Activated CD4-positive, alpha-beta T cell treated with anti-CD3 and anti-CD28 coated beads, Interleukin-10, Interleukin-2, amounts not matched to agents 100 ng/mL and 50 ng/mL, durations not matched to agents 16 hours and 8 hours (primary cell): ENCODE results near the gene USP17L15.
"Not testable (repeated sequence)": the region's sequence is repeated elsewhere in the genome, so short reads cannot be mapped to it uniquely, and the experiment has no call there.

Experiments used
- DNase-seq: peaks from one replicate; pipeline ENCODE4 v3.0.0-alpha.2; 2020

The USP17L15 gene, protein sequence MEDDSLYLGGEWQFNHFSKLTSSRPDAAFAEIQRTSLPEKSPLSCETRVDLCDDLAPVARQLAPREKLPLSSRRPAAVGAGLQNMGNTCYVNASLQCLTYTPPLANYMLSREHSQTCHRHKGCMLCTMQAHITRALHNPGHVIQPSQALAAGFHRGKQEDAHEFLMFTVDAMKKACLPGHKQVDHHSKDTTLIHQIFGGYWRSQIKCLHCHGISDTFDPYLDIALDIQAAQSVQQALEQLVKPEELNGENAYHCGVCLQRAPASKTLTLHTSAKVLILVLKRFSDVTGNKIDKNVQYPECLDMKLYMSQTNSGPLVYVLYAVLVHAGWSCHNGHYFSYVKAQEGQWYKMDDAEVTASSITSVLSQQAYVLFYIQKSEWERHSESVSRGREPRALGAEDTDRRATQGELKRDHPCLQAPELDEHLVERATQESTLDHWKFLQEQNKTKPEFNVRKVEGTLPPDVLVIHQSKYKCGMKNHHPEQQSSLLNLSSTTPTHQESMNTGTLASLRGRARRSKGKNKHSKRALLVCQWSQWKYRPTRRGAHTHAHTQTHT

DNA sequence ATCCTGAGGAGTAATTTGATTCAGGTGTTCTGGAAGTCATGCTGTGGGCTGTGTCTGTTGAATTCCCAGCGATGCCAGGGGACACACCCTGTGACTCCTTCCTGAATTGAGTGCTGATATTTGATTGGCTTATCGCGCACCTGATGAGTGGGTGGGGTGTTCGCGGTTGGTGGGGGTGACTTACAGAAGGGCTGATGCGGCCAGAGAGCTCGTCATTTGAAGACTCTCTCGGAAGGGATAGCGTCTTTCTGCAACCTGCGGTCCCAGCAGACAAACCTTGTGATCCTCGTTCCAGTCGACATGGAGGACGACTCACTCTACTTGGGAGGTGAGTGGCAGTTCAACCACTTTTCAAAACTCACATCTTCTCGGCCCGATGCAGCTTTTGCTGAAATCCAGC, at the start of gene USP17L15:
USP17L15 (plus strand) TSS at position 301 of the 400 bp plus-strand sequence; CDS start at position 301, 0 bp downstream.
- not testable (repeated sequence) for DNase-seq

DNA sequence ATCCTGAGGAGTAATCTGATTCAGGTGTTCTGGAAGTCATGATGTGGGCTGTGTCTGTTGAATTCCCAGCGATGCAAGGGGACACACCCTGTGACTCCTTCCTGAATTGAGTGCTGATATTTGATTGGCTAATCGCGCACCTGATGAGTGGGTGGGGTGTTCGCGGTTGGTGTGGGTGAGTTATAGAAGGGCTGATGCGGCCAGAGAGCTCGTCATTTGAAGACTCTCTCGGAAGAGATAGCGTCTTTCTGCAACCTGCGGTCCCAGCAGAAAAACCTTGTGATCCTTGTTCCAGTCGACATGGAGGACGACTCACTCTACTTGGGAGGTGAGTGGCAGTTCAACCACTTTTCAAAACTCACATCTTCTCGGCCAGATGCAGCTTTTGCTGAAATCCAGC, 23.8 kb upstream of the USP17L15 start, which contains the start of gene USP17L10:
USP17L10 (plus strand) TSS at position 301 of the 400 bp plus-strand sequence; CDS start at position 301, 0 bp downstream.
- not testable (repeated sequence) for DNase-seq

DNA sequence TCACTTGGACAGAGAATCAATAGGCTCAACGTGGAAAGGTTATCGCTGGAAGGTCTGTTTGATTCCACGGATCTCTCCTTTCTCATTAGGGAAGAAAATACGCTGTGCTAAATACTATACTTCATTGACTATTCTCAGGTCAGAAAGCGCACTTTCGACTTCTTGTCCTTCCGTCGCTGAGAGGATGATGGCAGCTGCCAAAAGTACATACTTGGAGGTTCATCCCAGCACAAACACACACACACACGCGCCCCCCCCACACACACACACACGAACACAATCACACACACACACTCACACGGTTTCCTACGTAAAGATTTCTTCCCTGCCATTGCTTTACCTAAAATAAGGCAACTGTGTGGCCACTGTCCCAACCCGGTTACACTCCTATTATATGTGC, 19.5 kb upstream of the USP17L15 start:
- DNase-seq, result not testable (repeated sequence)

DNA sequence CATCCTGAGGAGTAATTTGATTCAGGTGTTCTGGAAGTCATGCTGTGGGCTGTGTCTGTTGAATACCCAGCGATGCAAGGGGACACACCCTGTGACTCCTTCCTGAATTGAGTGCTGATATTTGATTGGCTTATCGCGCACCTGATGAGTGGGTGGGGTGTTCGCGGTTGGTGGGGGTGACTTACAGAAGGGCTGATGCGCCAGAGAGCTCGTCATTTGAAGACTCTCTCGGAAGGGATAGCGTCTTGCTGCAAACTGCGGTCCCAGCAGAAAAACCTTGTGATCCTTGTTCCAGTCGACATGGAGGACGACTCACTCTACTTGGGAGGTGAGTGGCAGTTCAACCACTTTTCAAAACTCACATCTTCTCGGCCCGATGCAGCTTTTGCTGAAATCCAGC, 19.1 kb upstream of the USP17L15 start, which contains the start of gene USP17L11:
USP17L11 (plus strand) TSS at position 301 of the 400 bp plus-strand sequence; CDS start at position 301, 0 bp downstream.
- DNase-seq, result not testable (repeated sequence)

DNA sequence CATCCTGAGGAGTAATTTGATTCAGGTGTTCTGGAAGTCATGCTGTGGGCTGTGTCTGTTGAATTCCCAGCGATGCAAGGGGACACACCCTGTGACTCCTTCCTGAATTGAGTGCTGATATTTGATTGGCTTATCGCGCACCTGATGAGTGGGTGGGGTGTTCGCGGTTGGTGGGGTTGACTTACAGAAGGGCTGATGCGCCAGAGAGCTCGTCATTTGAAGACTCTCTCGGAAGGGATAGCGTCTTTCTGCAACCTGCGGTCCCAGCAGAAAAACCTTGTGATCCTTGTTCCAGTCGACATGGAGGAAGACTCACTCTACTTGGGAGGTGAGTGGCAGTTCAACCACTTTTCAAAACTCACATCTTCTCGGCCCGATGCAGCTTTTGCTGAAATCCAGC, 14.3 kb upstream of the USP17L15 start, which contains the start of gene USP17L12:
USP17L12 (plus strand) TSS at position 301 of the 400 bp plus-strand sequence; CDS start at position 301, 0 bp downstream.
- not testable (repeated sequence) for DNase-seq

DNA sequence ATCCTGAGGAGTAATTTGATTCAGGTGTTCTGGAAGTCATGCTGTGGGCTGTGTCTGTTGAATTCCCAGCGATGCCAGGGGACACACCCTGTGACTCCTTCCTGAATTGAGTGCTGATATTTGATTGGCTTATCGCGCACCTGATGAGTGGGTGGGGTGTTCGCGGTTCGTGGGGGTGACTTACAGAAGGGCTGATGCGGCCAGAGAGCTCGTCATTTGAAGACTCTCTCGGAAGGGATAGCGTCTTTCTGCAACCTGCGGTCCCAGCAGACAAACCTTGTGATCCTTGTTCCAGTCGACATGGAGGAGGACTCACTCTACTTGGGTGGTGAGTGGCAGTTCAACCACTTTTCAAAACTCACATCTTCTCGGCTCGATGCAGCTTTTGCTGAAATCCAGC, 9.6 kb upstream of the USP17L15 start, which contains the start of gene USP17L13:
USP17L13 (plus strand) TSS at position 301 of the 400 bp plus-strand sequence; CDS start at position 301, 0 bp downstream.
- not testable (repeated sequence) for DNase-seq

DNA sequence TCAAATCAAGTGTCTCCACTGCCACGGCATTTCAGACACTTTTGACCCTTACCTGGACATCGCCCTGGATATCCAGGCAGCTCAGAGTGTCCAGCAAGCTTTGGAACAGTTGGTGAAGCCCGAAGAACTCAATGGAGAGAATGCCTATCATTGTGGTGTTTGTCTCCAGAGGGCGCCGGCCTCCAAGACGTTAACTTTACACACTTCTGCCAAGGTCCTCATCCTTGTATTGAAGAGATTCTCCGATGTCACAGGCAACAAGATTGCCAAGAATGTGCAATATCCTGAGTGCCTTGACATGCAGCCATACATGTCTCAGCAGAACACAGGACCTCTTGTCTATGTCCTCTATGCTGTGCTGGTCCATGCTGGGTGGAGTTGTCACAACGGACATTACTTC, 3.9 kb upstream of the USP17L15 start:
- DNase-seq, result not testable (repeated sequence)

DNA sequence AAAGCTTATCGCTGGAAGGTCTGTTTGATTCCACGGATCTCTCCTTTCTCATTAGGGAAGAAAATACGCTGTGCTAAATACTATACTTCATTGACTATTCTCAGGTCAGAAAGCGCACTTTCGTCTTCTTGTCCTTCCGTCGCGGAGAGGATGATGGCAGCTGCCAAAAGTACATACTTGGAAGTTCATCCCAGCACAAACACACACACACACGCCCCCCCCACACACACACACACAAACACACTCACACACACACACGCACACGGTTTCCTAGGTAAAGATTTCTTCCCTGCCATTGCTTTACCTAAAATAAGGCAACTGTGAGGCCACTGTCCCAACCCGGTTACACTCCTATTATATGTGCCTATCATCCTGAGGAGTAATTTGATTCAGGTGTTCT, 4.3 kb downstream of the USP17L15 start:
- not testable (repeated sequence) for DNase-seq

DNA sequence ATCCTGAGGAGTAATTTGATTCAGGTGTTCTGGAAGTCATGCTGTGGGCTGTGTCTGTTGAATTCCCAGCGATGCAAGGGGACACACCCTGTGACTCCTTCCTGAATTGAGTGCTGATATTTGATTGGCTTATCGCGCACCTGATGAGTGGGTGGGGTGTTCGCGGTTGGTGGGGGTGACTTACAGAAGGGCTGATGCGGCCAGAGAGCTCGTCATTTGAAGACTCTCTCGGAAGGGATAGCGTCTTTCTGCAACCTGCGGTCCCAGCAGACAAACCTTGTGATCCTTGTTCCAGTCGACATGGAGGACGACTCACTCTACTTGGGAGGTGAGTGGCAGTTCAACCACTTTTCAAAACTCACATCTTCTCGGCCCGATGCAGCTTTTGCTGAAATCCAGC, 9.4 kb downstream of the USP17L15 start, which contains the start of gene USP17L17:
USP17L17 (plus strand) TSS at position 301 of the 400 bp plus-strand sequence; CDS start at position 301, 0 bp downstream.
- not testable (repeated sequence) for DNase-seq

DNA sequence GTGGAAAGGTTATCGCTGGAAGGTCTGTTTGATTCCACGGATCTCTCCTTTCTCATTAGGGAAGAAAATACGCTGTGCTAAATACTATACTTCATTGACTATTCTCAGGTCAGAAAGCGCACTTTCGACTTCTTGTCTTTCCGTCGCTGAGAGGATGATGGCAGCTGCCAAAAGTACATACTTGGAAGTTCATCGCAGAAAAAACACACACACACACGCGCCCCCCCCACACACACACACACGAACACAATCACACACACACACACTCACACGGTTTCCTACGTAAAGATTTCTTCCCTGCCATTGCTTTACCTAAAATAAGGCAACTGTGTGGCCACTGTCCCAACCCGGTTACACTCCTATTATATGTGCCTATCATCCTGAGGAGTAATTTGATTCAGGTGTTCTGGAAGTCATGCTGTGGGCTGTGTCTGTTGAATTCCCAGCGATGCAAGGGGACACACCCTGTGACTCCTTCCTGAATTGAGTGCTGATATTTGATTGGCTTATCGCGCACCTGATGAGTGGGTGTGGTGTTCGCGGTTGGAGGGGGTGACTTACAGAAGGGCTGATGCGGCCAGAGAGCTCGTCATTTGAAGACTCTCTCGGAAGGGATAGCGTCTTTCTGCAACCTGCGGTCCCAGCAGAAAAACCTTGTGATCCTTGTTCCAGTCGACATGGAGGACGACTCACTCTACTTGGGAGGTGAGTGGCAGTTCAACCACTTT, 13.9 kb downstream of the USP17L15 start, which contains the start of gene USP17L18:
USP17L18 (plus strand) TSS at position 678 of the 728 bp plus-strand sequence; CDS start at position 678, 0 bp downstream.
- DNase-seq, result not testable (repeated sequence)

DNA sequence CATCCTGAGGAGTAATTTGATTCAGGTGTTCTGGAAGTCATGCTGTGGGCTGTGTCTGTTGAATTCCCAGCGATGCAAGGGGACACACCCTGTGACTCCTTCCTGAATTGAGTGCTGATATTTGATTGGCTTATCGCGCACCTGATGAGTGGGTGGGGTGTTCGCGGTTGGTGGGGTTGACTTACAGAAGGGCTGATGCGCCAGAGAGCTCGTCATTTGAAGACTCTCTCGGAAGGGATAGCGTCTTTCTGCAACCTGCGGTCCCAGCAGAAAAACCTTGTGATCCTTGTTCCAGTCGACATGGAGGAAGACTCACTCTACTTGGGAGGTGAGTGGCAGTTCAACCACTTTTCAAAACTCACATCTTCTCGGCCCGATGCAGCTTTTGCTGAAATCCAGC, 18.9 kb downstream of the USP17L15 start, which contains the start of gene USP17L19:
USP17L19 (plus strand) TSS at position 301 of the 400 bp plus-strand sequence; CDS start at position 301, 0 bp downstream.
- DNase-seq, result not testable (repeated sequence)

DNA sequence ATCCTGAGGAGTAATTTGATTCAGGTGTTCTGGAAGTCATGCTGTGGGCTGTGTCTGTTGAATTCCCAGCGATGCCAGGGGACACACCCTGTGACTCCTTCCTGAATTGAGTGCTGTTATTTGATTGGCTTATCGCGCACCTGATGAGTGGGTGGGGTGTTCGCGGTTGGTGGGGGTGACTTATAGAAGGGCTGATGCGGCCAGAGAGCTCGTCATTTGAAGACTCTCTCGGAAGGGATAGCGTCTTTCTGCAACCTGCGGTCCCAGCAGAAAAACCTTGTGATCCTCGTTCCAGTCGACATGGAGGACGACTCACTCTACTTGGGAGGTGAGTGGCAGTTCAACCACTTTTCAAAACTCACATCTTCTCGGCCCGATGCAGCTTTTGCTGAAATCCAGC, 23.6 kb downstream of the USP17L15 start, which contains the start of gene USP17L20:
USP17L20 (plus strand) TSS at position 301 of the 400 bp plus-strand sequence; CDS start at position 301, 0 bp downstream.
- not testable (repeated sequence) for DNase-seq

DNA sequence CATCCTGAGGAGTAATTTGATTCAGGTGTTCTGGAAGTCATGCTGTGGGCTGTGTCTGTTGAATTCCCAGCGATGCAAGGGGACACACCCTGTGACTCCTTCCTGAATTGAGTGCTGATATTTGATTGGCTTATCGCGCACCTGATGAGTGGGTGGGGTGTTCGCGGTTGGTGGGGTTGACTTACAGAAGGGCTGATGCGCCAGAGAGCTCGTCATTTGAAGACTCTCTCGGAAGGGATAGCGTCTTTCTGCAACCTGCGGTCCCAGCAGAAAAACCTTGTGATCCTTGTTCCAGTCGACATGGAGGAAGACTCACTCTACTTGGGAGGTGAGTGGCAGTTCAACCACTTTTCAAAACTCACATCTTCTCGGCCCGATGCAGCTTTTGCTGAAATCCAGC, 28.4 kb downstream of the USP17L15 start, which contains the start of gene USP17L21:
USP17L21 (plus strand) TSS at position 301 of the 400 bp plus-strand sequence; CDS start at position 301, 0 bp downstream.
- DNase-seq, result not testable (repeated sequence)

DNA sequence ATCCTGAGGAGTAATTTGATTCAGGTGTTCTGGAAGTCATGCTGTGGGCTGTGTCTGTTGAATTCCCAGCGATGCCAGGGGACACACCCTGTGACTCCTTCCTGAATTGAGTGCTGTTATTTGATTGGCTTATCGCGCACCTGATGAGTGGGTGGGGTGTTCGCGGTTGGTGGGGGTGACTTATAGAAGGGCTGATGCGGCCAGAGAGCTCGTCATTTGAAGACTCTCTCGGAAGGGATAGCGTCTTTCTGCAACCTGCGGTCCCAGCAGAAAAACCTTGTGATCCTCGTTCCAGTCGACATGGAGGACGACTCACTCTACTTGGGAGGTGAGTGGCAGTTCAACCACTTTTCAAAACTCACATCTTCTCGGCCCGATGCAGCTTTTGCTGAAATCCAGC, 33.1 kb downstream of the USP17L15 start, which contains the start of gene USP17L22:
USP17L22 (plus strand) TSS at position 301 of the 400 bp plus-strand sequence; CDS start at position 301, 0 bp downstream.
- DNase-seq, result not testable (repeated sequence)

DNA sequence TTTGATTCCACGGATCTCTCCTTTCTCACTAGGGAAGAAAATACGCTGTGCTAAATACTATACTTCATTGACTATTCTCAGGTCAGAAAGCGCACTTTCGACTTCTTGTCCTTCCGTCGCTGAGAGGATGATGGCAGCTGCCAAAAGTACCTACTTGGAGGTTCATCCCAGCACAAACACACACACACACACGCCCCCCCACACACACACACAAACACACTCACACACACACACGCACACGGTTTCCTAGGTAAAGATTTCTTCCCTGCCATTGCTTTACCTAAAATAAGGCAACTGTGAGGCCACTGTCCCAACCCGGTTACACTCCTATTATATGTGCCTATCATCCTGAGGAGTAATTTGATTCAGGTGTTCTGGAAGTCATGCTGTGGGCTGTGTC, 37.5 kb downstream of the USP17L15 start:
- not testable (repeated sequence) for DNase-seq
